Measurements from ENCODE around the gene WASF3. TPM values are rescaled to one million over a fixed set of nuclear protein-coding genes. Genes with fewer than 3 reads are reported as not detected.

Gene WASF3
- total RNA-seq, 2 experiments from 2014 or later: 0.10 TPM; not detected in 1

DNA sequence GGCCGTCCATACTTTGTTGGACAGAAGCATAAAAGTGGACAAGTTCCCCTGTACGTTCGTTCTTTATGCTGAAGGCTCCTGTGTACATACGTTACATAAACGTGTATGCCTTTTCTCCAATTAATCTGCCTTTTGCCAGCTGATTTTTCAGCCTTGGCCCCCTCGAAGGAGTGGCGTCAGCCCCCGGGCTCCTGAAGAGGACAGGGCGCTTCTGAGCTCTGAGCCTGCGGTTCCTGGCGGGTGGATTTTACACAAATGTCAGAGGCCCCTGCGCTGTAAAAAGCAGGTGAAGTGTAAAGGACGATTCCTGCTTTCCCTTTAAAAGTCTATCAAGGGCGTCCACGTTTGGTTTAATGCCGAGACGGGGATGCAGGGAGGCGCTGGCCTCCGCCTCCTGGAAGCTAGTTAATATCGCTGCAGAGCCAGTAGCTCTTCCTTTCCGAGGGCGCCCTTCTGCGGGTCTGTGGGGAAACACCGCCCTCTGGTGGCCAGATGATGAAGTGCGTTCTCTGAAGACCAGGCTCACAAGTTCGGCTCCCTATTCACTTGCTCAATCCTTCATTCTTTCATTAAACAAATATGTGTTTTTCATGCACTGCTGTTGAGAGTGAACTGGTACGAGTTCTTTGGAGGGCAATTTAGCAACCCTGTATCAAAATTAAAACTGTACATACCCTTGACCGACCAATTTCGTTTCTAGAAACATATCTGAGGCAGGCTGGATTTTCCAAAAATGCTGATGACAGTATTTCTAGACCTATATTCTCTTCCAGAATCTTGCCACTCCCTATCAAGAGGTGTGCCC, 141.1 kb downstream of the WASF3 start:
- Mint-ChIP-seq H3K9me3 (no peaks in the 10 kb centered on the region), H3K4me1 (ENCODE audit: low read depth) (no peaks in the 10 kb centered on the region), H3K27ac (no peak overlapping the region), H3K4me3 (no peak overlapping the region), H3K27me3 (peaks cover 8% of the 10 kb centered on the region), H3K36me3 (no peaks in the 10 kb centered on the region)
- peak; percentile 87 for DNase-seq
- intact Hi-C loops (cut with micrococcal nuclease): loop anchor here (1.0 kb wide), 3 partner anchors 202 to 514 kb away; no protein-coding TSS in a partner anchor
- CTCF ChIA-PET: interaction anchor here (0.5 to 6.0 kb wide), 55 partner anchors 8 to 1188 kb away, joined by 3 to 153 read pairs (median 4); partner anchors contain the start of gene RNF6
- POLR2A ChIA-PET: interaction anchor here (1.6 kb wide), 1 partner anchor 513 kb away, joined by 9 read pairs; no protein-coding TSS in a partner anchor

DNA sequence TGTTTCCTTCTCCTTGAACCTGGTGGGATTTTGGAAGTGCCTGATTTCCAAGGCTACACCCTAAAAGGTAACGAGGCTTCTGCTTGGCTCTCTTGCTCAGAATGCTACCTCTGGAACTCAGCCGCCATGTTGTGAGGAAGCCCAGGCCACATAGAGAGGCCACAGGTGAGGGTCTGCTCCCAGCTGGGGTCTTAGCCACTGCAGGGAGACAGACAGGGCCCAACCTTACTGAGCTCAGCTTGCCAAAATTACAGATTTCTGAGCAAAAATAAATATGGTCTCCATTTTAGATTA, 141.7 kb downstream of the WASF3 start:
- ChIA-PET CTCF (interaction anchor here (0.6 to 6.0 kb wide), 22 partner anchors 7 to 1188 kb away, joined by 3 to 153 read pairs (median 4); partner anchors contain the start of gene RNF6), POLR2A (interaction anchor here (1.6 kb wide), 1 partner anchor 514 kb away, joined by 9 read pairs; no protein-coding TSS in a partner anchor)
- H3K9me3 Mint-ChIP-seq: no peaks in the 10 kb centered on the region
- intact Hi-C loops (cut with micrococcal nuclease): no loop called here
- no peaks in the 10 kb centered on the region for H3K36me3 Mint-ChIP-seq
- no peak overlapping the region for H3K4me3 Mint-ChIP-seq
- H3K4me1 Mint-ChIP-seq (ENCODE audit: low read depth): no peaks in the 10 kb centered on the region
- no peak overlapping the region for H3K27ac Mint-ChIP-seq
- peaks cover 8% of the 10 kb centered on the region for H3K27me3 Mint-ChIP-seq
- no peak for DNase-seq

- no peak for DNase-seq
- no peaks in the 10 kb centered on the region for H3K9me3 Mint-ChIP-seq
- no peaks in the 10 kb centered on the region for H3K36me3 Mint-ChIP-seq
- ChIA-PET POLR2A (no interaction called here), CTCF (interaction anchor here (0.8 to 3.5 kb wide), 4 partner anchors 166 to 521 kb away, joined by 3 to 12 read pairs (median 4); no protein-coding TSS in a partner anchor)
- peaks cover 4% of the 10 kb centered on the region for H3K27me3 Mint-ChIP-seq
- no peaks in the 10 kb centered on the region for H3K4me1 Mint-ChIP-seq (ENCODE audit: low read depth)
- no peak overlapping the region for H3K4me3 Mint-ChIP-seq
- intact Hi-C loops (cut with micrococcal nuclease): no loop called here
- H3K27ac Mint-ChIP-seq: no peak overlapping the region
Measured at GRCh38 chr13:26705536-26705935, 148.1 kb downstream of the WASF3 start.

GRCh38 chr13:26706381-26706780, 148.9 kb downstream of the WASF3 start:
- Mint-ChIP-seq H3K4me1 (ENCODE audit: low read depth) (no peaks in the 10 kb centered on the region), H3K9me3 (no peaks in the 10 kb centered on the region), H3K27me3 (peaks cover 4% of the 10 kb centered on the region), H3K36me3 (no peaks in the 10 kb centered on the region), H3K27ac (no peak overlapping the region), H3K4me3 (no peak overlapping the region)
- ChIA-PET CTCF (interaction anchor here (0.8 to 3.5 kb wide), 8 partner anchors 8 to 521 kb away, joined by 3 to 12 read pairs (median 4); no protein-coding TSS in a partner anchor), POLR2A (no interaction called here)
- intact Hi-C loops (cut with micrococcal nuclease): no loop called here
- no peak for DNase-seq

DNA sequence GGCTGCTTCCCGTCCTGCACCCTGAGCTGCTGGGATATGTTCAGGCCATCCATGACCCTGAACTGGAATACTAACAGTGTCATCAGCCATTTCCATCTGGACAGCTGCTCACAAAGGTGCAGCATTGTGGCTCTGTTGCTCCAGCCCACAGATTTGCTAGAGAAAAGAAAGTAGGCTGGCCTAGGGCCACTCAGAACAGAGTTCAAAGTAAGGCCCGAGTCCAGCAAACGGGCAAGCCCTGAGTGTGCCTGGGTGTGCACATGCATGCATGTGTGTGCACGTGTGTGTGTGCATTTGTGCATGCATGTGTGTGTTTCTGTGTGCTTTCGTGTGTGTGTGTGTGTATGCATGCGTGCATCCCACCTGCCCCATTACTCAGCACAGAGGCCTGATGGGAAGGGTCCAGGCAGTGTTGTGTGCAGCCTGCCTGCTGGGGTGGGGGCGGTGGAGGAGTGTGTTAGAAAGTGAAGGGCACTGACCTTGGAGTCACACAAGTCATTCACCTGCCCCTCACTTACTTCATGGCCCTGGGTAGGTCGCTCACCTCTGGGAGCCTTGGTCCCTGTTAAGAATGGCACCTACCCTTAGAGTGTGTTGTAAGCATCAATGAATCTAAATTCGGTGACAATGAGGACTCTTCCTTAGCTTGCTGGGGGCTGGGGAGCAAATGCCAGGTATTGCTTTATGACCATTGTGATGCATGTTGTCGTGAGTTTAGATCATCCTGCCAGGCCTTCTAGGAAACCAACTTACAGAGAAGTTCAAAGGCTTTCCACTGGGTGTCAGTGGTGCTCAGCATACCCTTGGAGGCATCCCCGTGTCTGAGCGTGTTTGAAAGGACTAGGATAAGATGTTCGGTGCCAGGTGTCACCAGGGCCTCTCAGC, 149.9 kb downstream of the WASF3 start:
- intact Hi-C loops (cut with micrococcal nuclease): loop anchor here (1.0 kb wide), 1 partner anchor 223 kb away; no protein-coding TSS in a partner anchor
- ChIA-PET POLR2A (no interaction called here), CTCF (interaction anchor here (0.6 to 3.5 kb wide), 10 partner anchors 9 to 522 kb away, joined by 3 to 12 read pairs (median 4); no protein-coding TSS in a partner anchor)
- H3K27ac Mint-ChIP-seq: no peak overlapping the region
- H3K4me1 Mint-ChIP-seq (ENCODE audit: low read depth): no peaks in the 10 kb centered on the region
- no peaks in the 10 kb centered on the region for H3K36me3 Mint-ChIP-seq
- DNase-seq: peak; percentile 45
- no peak overlapping the region for H3K4me3 Mint-ChIP-seq
- peaks cover 4% of the 10 kb centered on the region for H3K27me3 Mint-ChIP-seq
- H3K9me3 Mint-ChIP-seq: no peaks in the 10 kb centered on the region

DNA sequence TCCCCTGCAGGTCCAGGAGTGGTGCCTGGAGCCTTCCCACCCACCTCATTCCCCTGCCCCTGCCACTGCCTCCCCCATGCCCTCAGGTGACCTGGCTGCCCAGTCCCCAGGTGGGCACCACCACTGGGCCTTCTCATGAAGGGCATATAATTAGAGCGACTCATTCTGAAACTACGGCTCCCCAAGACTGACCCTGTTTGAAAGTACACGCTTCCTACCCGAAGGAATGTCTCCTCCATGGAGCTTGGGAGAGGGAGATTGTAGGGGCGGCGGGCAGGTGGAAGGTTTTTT, 150.5 kb downstream of the WASF3 start:
- no peaks in the 10 kb centered on the region for H3K4me1 Mint-ChIP-seq (ENCODE audit: low read depth)
- ChIA-PET POLR2A (no interaction called here), CTCF (interaction anchor here (0.6 to 3.5 kb wide), 5 partner anchors 9 to 523 kb away, joined by 3 to 12 read pairs (median 4); no protein-coding TSS in a partner anchor)
- DNase-seq: no peak
- H3K27me3 Mint-ChIP-seq: peaks cover 4% of the 10 kb centered on the region
- no peak overlapping the region for H3K27ac Mint-ChIP-seq
- H3K36me3 Mint-ChIP-seq: no peaks in the 10 kb centered on the region
- intact Hi-C loops (cut with micrococcal nuclease): no loop called here
- no peak overlapping the region for H3K4me3 Mint-ChIP-seq
- H3K9me3 Mint-ChIP-seq: peaks cover 4% of the 10 kb centered on the region

GRCh38 chr13:26709461-26709860, 152.0 kb downstream of the WASF3 start:
- H3K27me3 Mint-ChIP-seq: peaks cover 1% of the 10 kb centered on the region
- H3K27ac Mint-ChIP-seq: no peak overlapping the region
- ChIA-PET CTCF (no interaction called here), POLR2A (no interaction called here)
- H3K4me3 Mint-ChIP-seq: no peak overlapping the region
- intact Hi-C loops (cut with micrococcal nuclease): no loop called here
- DNase-seq: no peak
- H3K4me1 Mint-ChIP-seq (ENCODE audit: low read depth): no peaks in the 10 kb centered on the region
- peaks cover 4% of the 10 kb centered on the region for H3K9me3 Mint-ChIP-seq
- no peaks in the 10 kb centered on the region for H3K36me3 Mint-ChIP-seq

- Mint-ChIP-seq H3K27me3 (peaks cover 1% of the 10 kb centered on the region), H3K27ac (no peak overlapping the region), H3K4me1 (ENCODE audit: low read depth) (no peaks in the 10 kb centered on the region), H3K9me3 (peaks cover 4% of the 10 kb centered on the region), H3K36me3 (no peaks in the 10 kb centered on the region), H3K4me3 (no peak overlapping the region)
- intact Hi-C loops (cut with micrococcal nuclease): no loop called here
- ChIA-PET CTCF (no interaction called here), POLR2A (no interaction called here)
- DNase-seq: no peak
Measured at GRCh38 chr13:26710166-26710565, 152.7 kb downstream of the WASF3 start.

- CTCF ChIA-PET: interaction anchor here (1.4 kb wide), 1 partner anchor 13 kb away, joined by 4 read pairs; no protein-coding TSS in a partner anchor
- no peak for DNase-seq
- Mint-ChIP-seq H3K4me3 (no peak overlapping the region), H3K27ac (no peak overlapping the region), H3K9me3 (peaks cover 4% of the 10 kb centered on the region), H3K27me3 (no peaks in the 10 kb centered on the region), H3K36me3 (no peaks in the 10 kb centered on the region), H3K4me1 (ENCODE audit: low read depth) (no peaks in the 10 kb centered on the region)
- POLR2A ChIA-PET: no interaction called here
- intact Hi-C loops (cut with micrococcal nuclease): no loop called here
Measured at GRCh38 chr13:26711211-26711610, 153.7 kb downstream of the WASF3 start.

DNA sequence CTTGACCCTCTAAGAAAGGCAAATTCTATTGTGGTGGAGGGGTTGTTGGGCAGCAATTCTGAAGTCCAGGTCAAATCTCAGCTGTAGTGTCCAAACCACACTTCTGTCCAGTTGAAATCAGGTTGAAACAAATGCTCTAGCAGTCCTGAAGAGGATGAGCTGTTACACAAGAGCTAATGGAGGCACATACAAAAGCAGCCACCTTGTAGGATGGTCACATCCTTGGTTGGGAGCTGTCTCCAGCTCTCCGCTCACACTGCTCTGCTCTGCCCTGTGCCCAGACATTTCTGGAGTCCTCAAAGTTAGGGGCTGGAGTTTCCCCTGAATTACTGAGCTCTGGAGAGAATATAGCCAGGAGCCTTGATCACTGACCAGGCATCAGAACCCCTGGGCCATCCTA, 155.9 kb downstream of the WASF3 start:
- no peaks in the 10 kb centered on the region for H3K36me3 Mint-ChIP-seq
- no peaks in the 10 kb centered on the region for H3K27me3 Mint-ChIP-seq
- no peak overlapping the region for H3K27ac Mint-ChIP-seq
- ChIA-PET CTCF (interaction anchor here (1.1 kb wide), 1 partner anchor 11 kb away, joined by 3 read pairs; no protein-coding TSS in a partner anchor), POLR2A (no interaction called here)
- no peaks in the 10 kb centered on the region for H3K4me1 Mint-ChIP-seq (ENCODE audit: low read depth)
- intact Hi-C loops (cut with micrococcal nuclease): no loop called here
- H3K4me3 Mint-ChIP-seq: no peak overlapping the region
- DNase-seq: no peak
- peaks cover 4% of the 10 kb centered on the region for H3K9me3 Mint-ChIP-seq

- Mint-ChIP-seq H3K9me3 (peaks cover 4% of the 10 kb centered on the region), H3K36me3 (no peaks in the 10 kb centered on the region), H3K4me1 (ENCODE audit: low read depth) (peaks cover 13% of the 10 kb centered on the region), H3K4me3 (no peak overlapping the region), H3K27ac (no peak overlapping the region), H3K27me3 (no peaks in the 10 kb centered on the region)
- no peak for DNase-seq
- intact Hi-C loops (cut with micrococcal nuclease): no loop called here
- POLR2A ChIA-PET: no interaction called here
- CTCF ChIA-PET: no interaction called here
Measured at GRCh38 chr13:26716984-26717383, 159.5 kb downstream of the WASF3 start.

DNA sequence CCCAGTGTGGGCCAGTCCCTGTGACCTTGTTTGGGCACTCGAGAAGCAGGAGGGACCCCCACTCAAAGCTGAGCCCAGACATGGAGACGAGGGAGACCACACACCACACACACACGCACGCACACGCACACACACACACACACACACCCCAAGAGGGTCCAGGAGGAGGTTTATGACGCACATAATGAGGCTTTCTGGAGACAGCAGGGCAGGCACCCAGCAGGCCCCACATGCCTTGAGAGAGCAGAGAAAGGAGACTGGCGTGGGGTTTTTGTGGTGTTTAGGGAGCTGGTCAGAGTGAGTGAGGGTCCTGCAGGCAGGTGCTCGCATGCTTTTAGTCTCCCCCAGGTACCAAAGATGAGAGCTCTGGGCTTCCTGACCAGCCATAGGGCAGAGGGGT, 160.7 kb downstream of the WASF3 start:
- CTCF ChIA-PET: no interaction called here

More for the DNA sequence above, 160.7 kb downstream of the WASF3 start:
- intact Hi-C loops (cut with micrococcal nuclease): no loop called here
- no peaks in the 10 kb centered on the region for H3K27me3 Mint-ChIP-seq
- H3K27ac Mint-ChIP-seq: no peak overlapping the region
- H3K4me3 Mint-ChIP-seq: no peak overlapping the region
- POLR2A ChIA-PET: no interaction called here
- peaks cover 17% of the 10 kb centered on the region for H3K4me1 Mint-ChIP-seq (ENCODE audit: low read depth)
- H3K9me3 Mint-ChIP-seq: no peaks in the 10 kb centered on the region
- no peaks in the 10 kb centered on the region for H3K36me3 Mint-ChIP-seq
- DNase-seq: no peak

All from activated CD4-positive, alpha-beta memory T cell treated with anti-CD3 and anti-CD28 coated beads for 36 hours (primary cell).